IPS DF 4.7 (cell line): Measurements from ENCODE around the gene CITED2.

Experiments used
- DNase-seq: peaks from one replicate; pipeline ENCODE4 v3.0.0-alpha.2; 2013; ENCODE audit warnings: low spot score; ENCODE audit errors: extremely low read depth

Gene CITED2

DNA sequence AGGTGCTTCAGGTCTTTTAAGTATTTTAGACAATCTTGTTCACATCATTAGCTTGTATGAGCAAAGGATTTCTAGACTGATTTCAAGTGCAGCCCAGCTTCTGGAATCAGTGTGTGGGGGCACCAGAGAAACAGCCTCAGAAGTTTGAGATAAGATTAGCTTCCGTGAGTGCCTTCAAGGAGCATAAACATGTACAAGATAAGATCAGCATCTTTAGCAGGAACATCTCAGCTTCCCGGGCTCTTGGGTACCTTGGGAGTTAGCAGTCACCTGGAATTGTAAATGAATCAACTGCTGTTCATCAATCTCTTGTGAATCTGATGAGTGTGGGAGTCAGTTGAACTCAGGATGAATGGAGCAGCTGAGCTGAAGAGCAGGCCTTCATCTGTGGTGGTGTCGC lies 12.0 kb upstream of the CITED2 start:
- DNase-seq = no peak

- no peak for DNase-seq
These were observed 6.9 kb upstream of the CITED2 start for GRCh38 chr6:139381216-139381865.

GRCh38 chr6:139380611-139381010 lies 6.2 kb upstream of the CITED2 start:
- no peak for DNase-seq

GRCh38 chr6:139380168-139380567 lies 5.7 kb upstream of the CITED2 start:
- no peak for DNase-seq

GRCh38 chr6:139378882-139379341 lies 4.5 kb upstream of the CITED2 start:
- DNase-seq = no peak

- DNase-seq = no peak
These were observed 3.8 kb upstream of the CITED2 start for GRCh38 chr6:139378226-139378625.

GRCh38 chr6:139376604-139377218 lies 2.3 kb upstream of the CITED2 start:
- DNase-seq = no peak

- no peak for DNase-seq
These were observed 1.5 kb upstream of the CITED2 start for GRCh38 chr6:139376017-139376330.

DNA sequence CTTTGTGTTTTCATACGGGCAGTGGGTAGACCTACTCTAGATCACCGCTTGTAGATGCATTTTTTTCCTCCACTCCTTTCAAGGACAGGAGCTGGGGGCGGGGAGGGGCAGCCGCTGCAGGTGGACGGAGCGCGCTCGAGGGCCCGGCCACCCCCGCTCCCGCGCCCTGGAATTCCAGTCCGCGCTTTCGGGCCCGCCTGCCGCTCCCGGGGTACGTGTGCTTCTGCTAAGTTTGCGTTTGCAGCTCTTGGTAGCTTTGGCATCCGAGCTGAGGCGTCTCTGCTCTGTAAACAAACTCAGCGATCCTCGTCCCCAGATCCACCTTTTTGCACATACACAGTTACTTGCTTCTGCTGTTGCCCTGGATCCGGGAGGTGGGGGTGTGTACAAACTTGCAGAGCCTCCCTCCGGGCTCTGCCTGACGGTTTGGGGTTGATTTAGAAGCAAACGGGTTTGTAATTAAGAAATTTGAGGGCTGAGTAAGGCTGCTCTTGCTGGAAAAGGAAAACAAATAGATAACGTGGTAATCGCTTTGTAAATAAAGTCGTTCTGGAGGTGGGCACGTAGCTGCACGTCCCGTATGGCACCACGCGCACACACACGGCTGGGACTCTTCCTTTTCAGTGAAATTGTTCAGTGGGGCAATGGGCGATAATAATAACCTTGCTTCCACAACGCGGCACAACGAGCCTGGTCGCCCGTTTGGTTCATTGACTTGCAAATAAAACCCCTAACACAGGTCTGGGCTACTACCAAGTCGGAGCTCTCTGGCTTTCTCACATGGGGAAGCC lies 973 bp upstream of the CITED2 start:
- DNase-seq = no peak

- no peak for DNase-seq
These were observed 506 bp downstream of the CITED2 start for GRCh38 chr6:139373928-139374356.

- DNase-seq = no peak
These were observed 1.1 kb downstream of the CITED2 start for GRCh38 chr6:139373154-139373927.

- no peak for DNase-seq
These were observed 1.9 kb downstream of the CITED2 start for GRCh38 chr6:139372326-139373153.

- DNase-seq = no peak
These were observed 2.8 kb downstream of the CITED2 start for GRCh38 chr6:139371421-139372203.

DNA sequence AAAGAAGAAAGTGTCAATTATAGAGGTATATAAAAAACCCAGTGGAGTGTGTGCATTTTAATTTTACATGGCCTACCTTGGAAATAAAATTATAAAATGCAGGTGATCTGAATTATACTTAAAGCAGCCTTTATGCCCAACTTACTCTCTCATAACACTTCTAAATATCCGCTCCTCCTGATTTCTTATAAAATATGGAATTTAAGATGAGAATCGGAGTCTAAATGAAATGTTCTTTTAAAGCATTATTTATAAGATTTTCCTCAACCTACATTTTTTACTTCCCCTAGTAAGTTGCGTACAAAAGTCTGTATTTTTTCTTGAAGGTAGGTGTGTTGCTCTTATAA lies 3.5 kb downstream of the CITED2 start:
- no peak for DNase-seq

GRCh38 chr6:139370283-139370998 lies 4.0 kb downstream of the CITED2 start:
- DNase-seq = no peak

- DNase-seq = no peak
These were observed 4.7 kb downstream of the CITED2 start for GRCh38 chr6:139369568-139370282.

DNA sequence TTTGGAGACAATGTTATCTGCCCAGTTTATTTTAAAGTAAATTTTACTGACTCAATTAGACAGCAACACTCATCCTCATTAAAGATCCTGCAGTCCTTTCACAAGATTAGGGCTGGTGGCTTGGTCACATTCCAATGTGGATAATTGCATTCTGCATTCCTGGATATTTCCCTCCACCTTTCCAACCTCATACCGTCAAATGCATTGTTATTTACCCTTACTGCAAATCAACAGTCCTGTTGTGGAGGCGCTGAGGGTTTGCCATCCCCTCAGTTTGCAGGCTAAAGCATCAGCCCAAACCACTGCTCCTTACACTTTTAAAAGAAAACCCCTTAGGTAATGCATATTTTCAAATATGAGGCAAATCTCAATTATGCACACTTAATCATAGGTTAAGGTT lies 5.4 kb downstream of the CITED2 start:
- DNase-seq = no peak

DNA sequence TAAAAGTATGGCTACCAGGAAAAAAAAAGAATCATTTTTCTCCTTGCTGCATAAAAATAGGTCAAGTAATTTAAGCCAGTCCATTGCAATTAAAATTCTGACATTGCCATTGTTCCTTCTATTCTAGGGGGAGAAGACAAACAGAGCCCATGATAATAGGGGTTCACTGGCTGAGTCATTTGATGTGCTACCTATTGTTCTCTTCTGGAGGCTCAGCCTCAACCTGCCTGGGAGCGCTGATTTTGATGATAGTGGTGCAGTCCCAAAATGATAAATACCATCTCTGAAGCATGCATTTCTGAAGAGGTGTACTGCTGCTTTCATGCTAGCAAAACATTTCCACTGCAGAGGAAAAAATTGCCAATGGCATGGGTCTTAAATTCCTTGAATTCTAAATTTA lies 5.8 kb downstream of the CITED2 start:
- no peak for DNase-seq

- DNase-seq = no peak
These were observed 6.6 kb downstream of the CITED2 start for GRCh38 chr6:139367810-139368351.
